IMR-90 (cell line): ENCODE measurements around the gene ALG8. TPM values are rescaled to one million over a fixed set of nuclear protein-coding genes. Genes with fewer than 3 reads are reported as not detected.
A peak's percentile ranks its signal among the peaks of the same experiment; 100 is the strongest.

Experiments used
- ATAC-seq: fragments of 200-7000 bp; cut with Tn5 transposase; 2 replicates; pipeline ENCODE4 v1.9.1; 2020; ENCODE audit warnings: low read depth, mild to moderate bottlenecking, moderate library complexity
- BruUV-seq: library from RNA; stranded (reverse); fragments of 400-500 nt; replicated peaks from 2 replicates; lab custom pipeline; 2021; lab: Mats Ljungman, UMichigan
- CTCF ChIA-PET: fragments of 300-600 bp; formaldehyde crosslinking; extraction: SDS; loops from one replicate; lab custom pipeline; 2021; ENCODE audit warnings: antibody characterized with exemption; lab: Yijun Ruan, JAX
- POLR2A ChIA-PET: fragments of 300-600 bp; sonication (Branson Sonifier 250); formaldehyde crosslinking; loops from one replicate; lab custom pipeline; 2022; ENCODE audit warnings: antibody characterized with exemption; ENCODE audit not compliant: unreplicated experiment; lab: Charles Lee
- DNase-seq: peaks from one replicate; pipeline ENCODE4 v3.0.0; 2013
- H2AFZ ChIP-seq: replicated peaks from 2 replicates; pipeline ENCODE3; 2013; ENCODE audit warnings: low read length, mild to moderate bottlenecking; ENCODE audit not compliant: poor library complexity
- H2AK5ac ChIP-seq: 2 replicates; pipeline ENCODE4 v1.6.1; 2013; ENCODE audit warnings: low read depth, low read length, inconsistent platforms
- H2AK9ac ChIP-seq: replicated peaks from 2 replicates; pipeline ENCODE3; 2013; ENCODE audit warnings: mild to moderate bottlenecking, low read depth, low read length, moderate library complexity; ENCODE audit not compliant: poor library complexity
- H2BK120ac ChIP-seq: 2 replicates; pipeline ENCODE4 v1.6.1; 2013; ENCODE audit warnings: low read depth, low read length, inconsistent platforms
- H2BK15ac ChIP-seq: 3 replicates; pipeline ENCODE4 v1.6.1; 2013; ENCODE audit warnings: low read depth, low read length, inconsistent platforms
- H2BK20ac ChIP-seq: 2 replicates; pipeline ENCODE4 v1.6.1; 2013; ENCODE audit warnings: low read depth, mild to moderate bottlenecking, inconsistent platforms, low read length, moderate library complexity
- H2BK5ac ChIP-seq: 2 replicates; pipeline ENCODE4 v1.6.1; 2013; ENCODE audit warnings: mild to moderate bottlenecking, low read depth, low read length, inconsistent platforms; ENCODE audit not compliant: poor library complexity, severe bottlenecking
- H3K14ac ChIP-seq: replicated peaks from 2 replicates; pipeline ENCODE4 v1.6.1; 2013; ENCODE audit warnings: low read depth, low read length, inconsistent platforms
- H3K18ac ChIP-seq: 2 replicates; pipeline ENCODE4 v1.6.1; 2013; ENCODE audit warnings: low read depth, low read length, control low read depth
- H3K23ac ChIP-seq: 2 replicates; pipeline ENCODE4 v1.6.1; 2013; ENCODE audit warnings: low read depth, low read length, inconsistent platforms
- H3K27ac ChIP-seq: 2 replicates; pipeline ENCODE4 v1.5.1; 2013; ENCODE audit warnings: mild to moderate bottlenecking, control low read depth, low read length; ENCODE audit not compliant: insufficient read depth
- H3K27me3 ChIP-seq: 2 replicates; pipeline ENCODE4 v1.6.1; 2013; ENCODE audit warnings: low read length; ENCODE audit not compliant: control insufficient read depth, insufficient read depth
- H3K36me3 ChIP-seq: 2 replicates; pipeline ENCODE4 v1.6.1; 2013; ENCODE audit warnings: low read length, mixed read lengths; ENCODE audit not compliant: control insufficient read depth, insufficient read depth
- H3K4ac ChIP-seq: 2 replicates; pipeline ENCODE4 v1.6.1; 2013; ENCODE audit warnings: low read depth, low read length, inconsistent platforms
- H3K4me1 ChIP-seq: 2 replicates; pipeline ENCODE4 v1.6.1; 2013; ENCODE audit warnings: low read length, mixed read lengths; ENCODE audit not compliant: control insufficient read depth, insufficient read depth
- H3K4me2 ChIP-seq: 2 replicates; pipeline ENCODE4 v1.6.1; 2013; ENCODE audit warnings: low read depth, mild to moderate bottlenecking, control low read depth, low read length, moderate library complexity
- H3K4me3 ChIP-seq: 2 replicates; pipeline ENCODE4 v1.5.1; 2013; ENCODE audit warnings: low read depth, mild to moderate bottlenecking, control low read depth, low read length, moderate library complexity; ENCODE audit not compliant: insufficient read depth
- H3K56ac ChIP-seq: 2 replicates; pipeline ENCODE4 v1.6.1; 2013; ENCODE audit warnings: low read length, inconsistent platforms; ENCODE audit not compliant: insufficient read depth; ENCODE audit errors: extremely low read depth
- H3K79me1 ChIP-seq, 2 experiments: 2 replicates each; pipeline ENCODE4 v1.6.1; 2013; ENCODE audit warnings: low read length in 2 of 2, inconsistent platforms in 1 of 2, low read depth in 1 of 2
- H3K9ac ChIP-seq: 2 replicates; pipeline ENCODE4 v1.6.1; 2013; ENCODE audit warnings: low read depth, low read length, control low read depth
- H3K9me1 ChIP-seq: 2 replicates; pipeline ENCODE4 v1.6.1; 2013; ENCODE audit warnings: low read length, inconsistent platforms; ENCODE audit not compliant: insufficient read depth
- H3K9me3 ChIP-seq: 2 replicates; pipeline ENCODE4 v1.6.1; 2013; ENCODE audit warnings: low read length; ENCODE audit not compliant: control insufficient read depth, insufficient read depth
- H4K20me1 ChIP-seq: 2 replicates; pipeline ENCODE4 v1.6.1; 2013; ENCODE audit warnings: low read length, inconsistent platforms; ENCODE audit not compliant: insufficient read depth
- H4K5ac ChIP-seq: 2 replicates; pipeline ENCODE4 v1.6.1; 2013; ENCODE audit warnings: mild to moderate bottlenecking, low read depth, low read length, control low read depth
- H4K8ac ChIP-seq, 2 experiments: 2 replicates each; pipeline ENCODE4 v1.6.1; 2013; ENCODE audit warnings: low read depth in 2 of 2, low read length in 2 of 2, control low read depth in 1 of 2, inconsistent platforms in 1 of 2
- H4K91ac ChIP-seq: 2 replicates; pipeline ENCODE4 v1.6.1; 2013; ENCODE audit warnings: low read depth, low read length, inconsistent platforms; ENCODE audit not compliant: insufficient read depth
- BHLHE40 ChIP-seq: fragments of 150-350 bp; IDR thresholded peaks from 2 replicates; pipeline ENCODE4 v1.6.1; 2016; ENCODE audit warnings: mild to moderate bottlenecking, low read depth, low read length
- CEBPB ChIP-seq: IDR thresholded peaks from 2 replicates; pipeline ENCODE4 v1.6.1; 2012; ENCODE audit warnings: low read depth, low read length, improper control_type of control experiment
- CHD1 ChIP-seq: IDR thresholded peaks from 2 replicates; pipeline ENCODE4 v1.6.1; 2012; ENCODE audit warnings: low read depth, low read length, improper control_type of control experiment
- CTCF ChIP-seq: conservative IDR thresholded peaks from 2 replicates; pipeline ENCODE4 v1.5.1; 2012; ENCODE audit warnings: mild to moderate bottlenecking, low read depth, low read length, improper control_type of control experiment
- ELK1 ChIP-seq: fragments of 150-350 bp; IDR thresholded peaks from 2 replicates; pipeline ENCODE4 v1.6.1; 2016; ENCODE audit warnings: low read depth, mild to moderate bottlenecking, low read length, moderate library complexity, borderline replicate concordance
- MAFK ChIP-seq: IDR thresholded peaks from 2 replicates; pipeline ENCODE4 v1.6.1; 2012; ENCODE audit warnings: low read depth, low read length, improper control_type of control experiment
- MXI1 ChIP-seq: IDR thresholded peaks from 2 replicates; pipeline ENCODE4 v1.6.1; 2012; ENCODE audit warnings: low read depth, mild to moderate bottlenecking, low read length, moderate library complexity, borderline replicate concordance
- NFE2L2 ChIP-seq: fragments of 150-350 bp; IDR thresholded peaks from 2 replicates; pipeline ENCODE4 v1.6.1; 2016; ENCODE audit warnings: low read depth, mild to moderate bottlenecking, low read length
- POLR2A ChIP-seq: IDR thresholded peaks from 2 replicates; pipeline ENCODE4 v1.6.1; 2012; ENCODE audit warnings: mild to moderate bottlenecking, low read depth, low read length
- RAD21 ChIP-seq: IDR thresholded peaks from 2 replicates; pipeline ENCODE4 v1.6.1; 2012; ENCODE audit warnings: low read length, improper control_type of control experiment
- RCOR1 ChIP-seq: IDR thresholded peaks from 2 replicates; pipeline ENCODE4 v1.6.1; 2012; ENCODE audit warnings: mild to moderate bottlenecking, low read length, improper control_type of control experiment; ENCODE audit not compliant: insufficient replicate concordance
- SMC3 ChIP-seq: fragments of 150-350 bp; IDR thresholded peaks from 2 replicates; pipeline ENCODE4 v1.6.1; 2016; ENCODE audit warnings: low read depth, mild to moderate bottlenecking, antibody characterized with exemption, low read length, moderate library complexity
- USF2 ChIP-seq: fragments of 150-350 bp; IDR thresholded peaks from 2 replicates; pipeline ENCODE4 v1.6.1; 2017; ENCODE audit warnings: mild to moderate bottlenecking, antibody characterized with exemption, low read length, low read depth
- WGBS, 2 experiments: methylation state at CpG; one replicate each; pipeline versions ENCODE4 v1.1.5 to v1.1.7; 2013; ENCODE audit warnings: missing lambda C conversion rate in 2 of 2; ENCODE audit not compliant: insufficient read length in 1 of 2; ENCODE audit errors: extremely low coverage in 2 of 2; 5-methylcytosine and 5-hydroxymethylcytosine counted together
- dilution Hi-C: fragments of 300-500 bp; cut with HindIII; formaldehyde crosslinking; loops from one replicate; pipeline ENCODE4 v1.14.3; 2018; ENCODE audit warnings: low sequenced_read_pairs; ENCODE audit not compliant: unreplicated experiment
- in situ Hi-C: fragments of 300-500 bp; cut with MboI; formaldehyde crosslinking; loops from 3 replicates; pipeline ENCODE4 v1.14.3; 2019; ENCODE audit warnings: low sequenced_read_pairs, inconsistent platforms, mixed read lengths
- intact Hi-C: fragments of 100-400 bp; cut with micrococcal nuclease; formaldehyde crosslinking; loops from 2 replicates; pipeline ENCODE4 v1.10.0; 2022
- polyA plus RNA-seq, 3 experiments: library from polyadenylated mRNA; depleted of rRNA; stranded (reverse); fragments of >200 nt; gene quantifications; 2 replicates each; pipeline ENCODE4 v1.2.3, GENCODE V29; 2012; ENCODE audit warnings: low replicate concordance in 1 of 3
- total RNA-seq: library from RNA; depleted of rRNA; stranded (reverse); fragments of >200 nt; gene quantifications from 2 replicates; pipeline ENCODE4 v1.2.3, GENCODE V29; 2012

The ALG8 gene
- total and polyA plus RNA-seq, 2 of the 4 experiments (the other 2 are of a cell fraction), result 27.8 to 31.8 TPM

GRCh38 chr11:78079232-78080083 is 60.0 kb downstream of the ALG8 start, which contains the start of gene NDUFC2:
NDUFC2 (minus strand) TSS chr11:78079862; CDS start chr11:78079744, 118 bp downstream.
- Histone ChIP-seq H4K91ac (peak within 1 kb of the TSS; percentile 93), H3K56ac (peak within 1 kb of the TSS; percentile 94), H3K9ac (peak within 1 kb of the TSS; percentile 91), H3K4me1 (peaks cover 4% of the 10 kb centered on the region; the same call in 1 of the 2 replicates), H3K27me3 (no peaks in the 10 kb centered on the region), H2BK120ac (peak within 1 kb of the TSS; percentile 92), H3K9me1 (peaks cover 17% of the 10 kb centered on the region), H3K18ac (peak within 1 kb of the TSS; percentile 44; the same call in 1 of the 2 replicates), H4K8ac (peak within 1 kb of the TSS; percentile 95 to 99), H4K5ac (peak within 1 kb of the TSS; percentile 79), H3K79me1 (peaks cover 8 to 51% of the 10 kb centered on the region in 2 experiments), H3K27ac (peak within 1 kb of the TSS; percentile 86), H4K20me1 (peaks cover 32% of the 10 kb centered on the region), H3K9me3 (no peaks in the 10 kb centered on the region), H2AK9ac (peak within 1 kb of the TSS; percentile 92), H2BK20ac (peak within 1 kb of the TSS; percentile 90), H3K36me3 (0 out of 2 replicates have a peak, but pooled peaks cover 2% of the 10 kb centered on the region), H3K4me2 (peak within 1 kb of the TSS; percentile 70), H3K23ac (peak within 1 kb of the TSS; percentile 100), H2BK15ac (peak within 1 kb of the TSS; percentile 95; the same call in 2 of the 3 replicates), H2AFZ (peak within 1 kb of the TSS; percentile 99), H3K4ac (peak within 1 kb of the TSS; percentile 97), H3K14ac (peak within 1 kb of the TSS; percentile 99), H2BK5ac (peak within 1 kb of the TSS; percentile 89), H3K4me3 (peak within 1 kb of the TSS; percentile 78), H2AK5ac (peak within 1 kb of the TSS; percentile 73)
- ATAC-seq (peak; percentile 97), DNase-seq (peak; percentile 85)
- dilution Hi-C loops, result no loop called here
- intact Hi-C loops, result no loop called here
- BruUV-seq, result TSS peak; percentile 55
- in situ Hi-C loops, result no loop called here
- ChIA-PET CTCF (no interaction called here), POLR2A (interaction anchor here (0.5 to 0.9 kb wide), 6 partner anchors 13 to 1567 kb away, joined by 3 to 9 read pairs (median 4); no protein-coding TSS in a partner anchor)
- 1% methylated on average over 24 of the region's 68 CpGs; no CpG with 5 or more reads in 1 of the 2 experiments for WGBS, 2 experiments
- TF ChIP-seq RAD21 (no peak), CTCF (no peak; the same call in 1 of the 2 replicates), NFE2L2 (no peak), RCOR1 (no peak), SMC3 (no peak), POLR2A (peak; percentile 85), MXI1 (peak; percentile 50; the same call in 1 of the 2 replicates), MAFK (0 out of 2 replicates have a peak, but pooled peaks have one; percentile 9), ELK1 (no peak), CHD1 (no peak), USF2 (no peak), BHLHE40 (peak; percentile 57; the same call in 1 of the 2 replicates), CEBPB (no peak)
